Neutrophil (primary cell): ENCODE data around the gene HOXB5.

ENCODE experiments used
- H3K27ac ChIP-seq: fragments of 200-600 bp; sonication (generic); 2 replicates; pipeline ENCODE4 v1.5.1; 2016; ENCODE audit warnings: mild to moderate bottlenecking, moderate library complexity
- H3K27me3 ChIP-seq: fragments of 200-600 bp; sonication (generic); 2 replicates; pipeline ENCODE4 v1.6.0; 2016; ENCODE audit warnings: mild to moderate bottlenecking
- H3K36me3 ChIP-seq: fragments of 200-600 bp; sonication (generic); 2 replicates; pipeline ENCODE4 v1.5.1; 2017
- H3K4me1 ChIP-seq, 2 experiments: fragments of 200-600 bp in 1 of 2; sonication (generic) in 1 of 2; 1 replicate in 1 of 2; 2 replicates in 1 of 2; pipeline versions ENCODE4 v1.5.1 to v1.6.1; 2013 to 2016; ENCODE audit warnings: low read depth in 1 of 2, low read length in 1 of 2, mild to moderate bottlenecking in 1 of 2, moderate library complexity in 1 of 2; ENCODE audit not compliant: control insufficient read depth in 1 of 2, insufficient read depth in 1 of 2
- H3K4me3 ChIP-seq, 2 experiments: fragments of 200-600 bp in 1 of 2; sonication (generic) in 1 of 2; 1 replicate in 1 of 2; 2 replicates in 1 of 2; pipeline ENCODE4 v1.5.1; 2013 to 2016; ENCODE audit warnings: low read depth in 1 of 2, low read length in 1 of 2, mild to moderate bottlenecking in 1 of 2, moderate library complexity in 1 of 2
- H3K9me3 ChIP-seq: fragments of 200-600 bp; sonication (generic); 2 replicates; pipeline ENCODE4 v1.5.1; 2016
- CTCF ChIP-seq: fragments of 200-600 bp; sonication (generic); IDR thresholded peaks from 2 replicates; pipeline ENCODE4 v1.5.1; 2016; ENCODE audit warnings: antibody characterized with exemption

Gene HOXB5

GRCh38 chr17:48601539-48602425 lies 8.2 kb upstream of the HOXB5 start:
- no peaks in the 10 kb centered on the region for H3K36me3 ChIP-seq
- no peak for TF ChIP-seq CTCF
- no peak overlapping the region for H3K4me3 ChIP-seq
- peaks cover 3 to 8% of the 10 kb centered on the region in 2 experiments for H3K4me1 ChIP-seq
- H3K27ac ChIP-seq, result no peak overlapping the region
- peaks cover 100% of the 10 kb centered on the region for H3K27me3 ChIP-seq
- H3K9me3 ChIP-seq, result no peaks in the 10 kb centered on the region

DNA sequence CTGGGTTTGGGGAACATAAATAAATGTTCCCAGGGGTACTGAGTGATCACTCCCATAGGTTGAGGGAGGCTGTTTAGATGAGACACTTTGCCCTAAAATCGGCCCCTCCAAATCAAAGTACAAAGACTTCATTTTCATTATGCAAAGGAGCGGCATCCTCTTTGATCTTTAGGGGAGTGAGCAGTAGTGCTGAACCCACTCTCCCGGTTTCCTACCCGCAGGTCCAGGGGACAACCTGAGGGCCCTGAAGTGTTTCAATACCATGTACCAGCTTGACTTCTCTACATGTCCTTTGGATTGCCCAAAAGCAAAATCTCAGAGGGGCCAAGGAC lies 7.6 kb upstream of the HOXB5 start:
- no peak overlapping the region for H3K4me3 ChIP-seq
- peaks cover 100% of the 10 kb centered on the region for H3K27me3 ChIP-seq
- no peak overlapping the region for H3K27ac ChIP-seq
- no peaks in the 10 kb centered on the region for H3K36me3 ChIP-seq
- H3K4me1 ChIP-seq, result peaks cover 3 to 8% of the 10 kb centered on the region in 2 experiments
- no peak for TF ChIP-seq CTCF
- no peaks in the 10 kb centered on the region for H3K9me3 ChIP-seq

DNA sequence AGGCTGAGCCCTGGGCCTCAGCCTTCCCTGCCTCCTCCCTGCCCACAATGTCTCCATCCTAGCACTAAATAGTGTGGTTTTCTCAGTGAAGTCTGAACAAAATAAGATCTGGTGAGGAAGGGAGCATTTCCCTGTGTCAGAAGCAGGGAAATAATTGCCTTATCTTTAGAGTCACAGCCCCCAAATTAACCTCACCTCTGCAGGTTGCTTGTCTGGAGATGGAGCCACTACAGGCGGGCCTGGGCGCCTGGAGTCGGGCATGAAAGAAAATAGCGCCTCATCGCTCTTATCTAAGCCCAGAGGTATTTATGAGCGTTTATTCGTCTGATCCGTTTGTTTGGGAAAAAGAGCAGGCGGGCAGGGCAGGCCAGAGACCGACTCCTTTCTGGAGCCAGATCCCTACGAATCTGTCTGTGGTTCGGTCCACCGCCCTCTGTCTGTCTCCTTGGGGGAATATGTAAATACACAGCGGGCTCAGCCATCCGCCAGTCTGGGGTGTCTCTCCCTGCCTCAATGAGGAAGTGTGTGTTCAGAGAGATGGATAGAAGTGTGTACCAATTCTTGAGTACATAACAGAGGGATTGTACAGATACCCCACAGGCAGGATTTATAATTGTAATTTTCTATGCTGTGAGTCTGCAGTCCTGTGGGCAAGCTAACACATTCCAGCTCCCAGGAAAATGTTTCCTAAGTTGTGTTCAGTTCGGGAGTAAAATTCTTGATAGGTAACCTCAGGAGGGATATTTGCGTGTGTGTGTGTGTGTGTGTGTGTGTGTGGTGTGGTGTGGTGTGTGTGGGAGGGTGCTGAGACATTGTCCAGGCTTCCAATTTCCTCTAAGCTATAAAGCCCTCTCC lies 6.9 kb upstream of the HOXB5 start:
- no peaks in the 10 kb centered on the region for H3K9me3 ChIP-seq
- no peak overlapping the region for H3K27ac ChIP-seq
- TF ChIP-seq CTCF, result no peak
- H3K4me1 ChIP-seq, result peaks cover 3 to 8% of the 10 kb centered on the region in 2 experiments
- H3K36me3 ChIP-seq, result no peaks in the 10 kb centered on the region
- H3K27me3 ChIP-seq, result peaks cover 100% of the 10 kb centered on the region
- H3K4me3 ChIP-seq, result no peak overlapping the region

GRCh38 chr17:48599354-48599753 lies 5.8 kb upstream of the HOXB5 start:
- peaks cover 3 to 8% of the 10 kb centered on the region in 2 experiments for H3K4me1 ChIP-seq
- no peak overlapping the region for H3K27ac ChIP-seq
- H3K9me3 ChIP-seq, result no peaks in the 10 kb centered on the region
- no peak for TF ChIP-seq CTCF
- peaks cover 100% of the 10 kb centered on the region for H3K27me3 ChIP-seq
- no peak overlapping the region for H3K4me3 ChIP-seq
- H3K36me3 ChIP-seq, result no peaks in the 10 kb centered on the region

DNA sequence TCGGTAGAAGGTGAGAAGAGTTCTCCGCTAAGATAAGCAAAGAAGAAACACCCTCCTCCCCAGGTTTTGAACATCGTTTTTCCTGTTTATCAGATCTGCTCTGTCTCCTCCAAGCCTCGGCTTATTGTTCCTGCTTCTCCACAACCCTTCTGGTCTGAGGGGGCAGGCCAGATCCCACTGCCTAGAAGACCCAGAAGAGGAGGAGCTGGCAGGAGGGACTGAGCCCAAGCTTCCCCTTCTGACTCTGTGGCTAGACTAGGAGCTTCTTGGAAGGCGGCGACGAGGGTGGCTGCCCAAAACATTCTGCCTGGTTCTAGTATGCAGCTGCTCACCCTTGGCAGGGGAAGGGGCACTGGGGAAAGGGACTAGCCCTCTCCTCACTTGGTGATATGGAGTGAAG lies 5.2 kb upstream of the HOXB5 start:
- Histone ChIP-seq H3K4me1 (peaks cover 6 to 8% of the 10 kb centered on the region in 2 experiments), H3K36me3 (no peaks in the 10 kb centered on the region), H3K27me3 (peaks cover 100% of the 10 kb centered on the region), H3K27ac (no peak overlapping the region), H3K9me3 (no peaks in the 10 kb centered on the region), H3K4me3 (no peak overlapping the region)
- TF ChIP-seq CTCF, result no peak
